Measurements from ENCODE around the gene PDGFRB. TPM values are rescaled to one million over a fixed set of nuclear protein-coding genes. Genes with fewer than 3 reads are reported as not detected.

PDGFRB gene
- total and polyA plus RNA-seq, 2 of the 8 experiments (the other 6 are each of a cell fraction or from before 2014, with no cell fraction given) = 4.2 to 13.7 TPM

DNA sequence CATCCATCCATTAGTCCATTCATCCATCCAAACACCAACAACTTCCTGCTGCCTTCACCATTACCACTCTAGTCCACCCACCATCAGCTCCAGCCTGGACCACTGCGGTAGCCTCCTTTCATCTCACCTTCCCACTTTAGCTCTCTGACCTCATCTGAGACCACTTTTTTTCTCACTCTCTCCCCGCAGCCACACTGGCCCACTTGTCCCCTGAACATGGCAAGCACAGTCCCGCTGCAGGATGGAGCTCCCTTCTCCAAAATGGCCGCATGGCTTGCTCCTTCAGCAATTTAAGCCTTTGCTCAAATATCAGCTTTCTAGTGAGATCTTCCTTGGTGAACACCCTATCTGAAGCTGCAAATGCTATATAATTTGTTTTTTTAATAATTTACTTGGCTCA, 80.4 kb downstream of the PDGFRB start (continued):
- TF ChIP-seq, protein P1, sequence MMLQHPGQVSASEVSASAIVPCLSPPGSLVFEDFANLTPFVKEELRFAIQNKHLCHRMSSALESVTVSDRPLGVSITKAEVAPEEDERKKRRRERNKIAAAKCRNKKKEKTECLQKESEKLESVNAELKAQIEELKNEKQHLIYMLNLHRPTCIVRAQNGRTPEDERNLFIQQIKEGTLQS (IDR thresholded peaks at IDR 0.05; ENCODE audit: insufficient read depth, low read depth, low read length) = no peak

Data from H1 (cell line).